HG03378 (cell line): Measurements from ENCODE around the gene GATB.
A peak's percentile ranks its signal among the peaks of the same experiment; 100 is the strongest.
"Not testable (repeated sequence)": the region's sequence is repeated elsewhere in the genome, so short reads cannot be mapped to it uniquely, and the experiment has no call there.

Source experiments
- ATAC-seq: cut with Tn5 transposase; IDR thresholded peaks from one replicate; pipeline ENCODE4 v1.9.1; 2021; ENCODE audit warnings: mild to moderate bottlenecking, moderate library complexity; ENCODE audit not compliant: unreplicated experiment

The GATB gene

DNA sequence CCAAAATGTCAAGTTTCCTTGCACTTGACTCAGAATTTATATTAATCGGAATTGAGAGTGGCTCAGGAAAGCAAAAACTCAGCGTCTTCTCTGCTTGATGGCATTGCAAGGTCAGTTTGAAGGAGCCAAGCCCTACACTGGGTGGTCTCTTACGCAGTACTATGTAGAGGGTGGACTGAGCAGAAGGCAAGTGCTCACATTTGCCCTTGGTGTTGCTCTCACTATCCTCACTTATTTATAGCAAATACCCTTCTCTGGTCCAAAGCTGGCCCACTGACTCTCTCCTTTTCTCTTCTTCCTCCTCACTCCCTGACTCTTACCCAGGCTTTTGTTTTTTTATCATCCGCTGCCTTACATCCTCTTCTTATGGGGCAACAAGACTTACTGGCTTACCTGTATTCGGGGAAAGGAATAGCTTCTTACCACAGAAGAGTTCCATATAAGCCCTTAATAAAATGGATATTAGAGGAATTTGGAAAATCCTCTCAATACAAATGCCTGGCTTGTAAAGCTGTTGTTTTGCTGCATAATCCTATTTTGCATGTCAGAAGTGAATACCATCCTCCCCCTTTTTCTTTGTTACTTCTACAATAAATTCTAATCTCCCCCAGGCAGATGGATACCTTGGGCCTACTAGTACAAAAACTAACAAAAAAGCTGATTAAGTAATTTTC lies 24.8 kb upstream of the GATB start:
- ATAC-seq: no peak

DNA sequence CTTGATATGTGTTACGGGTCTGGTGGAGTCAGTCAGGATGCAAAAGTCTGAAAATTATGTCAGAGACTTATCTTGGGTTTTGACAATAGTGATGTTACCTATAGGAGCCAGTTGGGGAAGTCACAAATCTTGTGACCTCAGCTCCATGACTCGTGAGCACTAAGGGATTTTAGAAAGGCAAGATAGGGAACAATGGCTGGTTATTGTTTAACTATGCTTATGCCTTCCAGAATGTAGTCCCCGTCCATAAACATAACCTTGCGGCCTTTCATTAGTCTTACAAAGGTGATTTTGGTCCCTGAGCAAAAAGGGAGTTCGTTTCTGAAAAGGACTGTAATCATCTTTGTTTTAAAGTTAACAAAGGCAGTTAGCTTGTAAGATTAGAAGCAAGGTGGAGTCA lies 23.9 kb upstream of the GATB start:
- no peak for ATAC-seq

DNA sequence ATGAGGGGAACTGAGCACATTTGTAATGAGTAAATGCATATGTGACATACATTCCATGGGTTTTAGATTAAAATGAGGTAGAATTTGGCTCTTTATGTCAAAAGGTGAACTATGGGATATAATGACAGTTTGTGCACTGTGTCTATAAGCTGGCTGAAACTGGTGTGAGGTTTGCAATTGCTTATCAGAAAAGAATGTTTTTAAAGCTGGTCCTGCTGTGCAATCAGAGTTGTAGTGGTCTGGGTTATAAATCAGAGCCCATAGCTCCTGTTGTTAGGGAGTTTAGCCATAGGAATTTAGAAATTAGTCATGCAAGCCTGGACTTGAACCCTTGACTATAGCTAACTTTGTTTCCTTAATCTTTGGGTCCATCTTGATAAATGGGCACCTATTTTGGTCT lies 23.1 kb upstream of the GATB start:
- no peak for ATAC-seq

DNA sequence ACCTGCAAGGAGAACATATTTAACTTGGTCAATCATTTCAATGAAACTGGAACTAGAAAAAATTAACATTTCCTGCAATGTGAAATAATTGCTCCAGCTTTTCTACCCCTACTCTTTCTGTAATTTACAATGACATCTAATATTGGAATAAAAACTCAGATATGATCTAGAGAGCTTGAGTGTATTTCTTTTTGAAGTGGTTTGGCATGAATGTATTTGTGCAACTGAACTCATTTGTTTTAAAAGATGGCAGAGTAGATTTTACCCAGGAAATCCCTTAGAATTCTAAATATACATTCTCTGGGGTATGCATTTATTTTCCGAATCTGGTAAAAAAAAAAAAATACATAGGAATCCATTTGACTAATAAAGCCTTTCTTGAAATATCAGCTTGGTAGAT lies 21.5 kb upstream of the GATB start:
- ATAC-seq: no peak

DNA sequence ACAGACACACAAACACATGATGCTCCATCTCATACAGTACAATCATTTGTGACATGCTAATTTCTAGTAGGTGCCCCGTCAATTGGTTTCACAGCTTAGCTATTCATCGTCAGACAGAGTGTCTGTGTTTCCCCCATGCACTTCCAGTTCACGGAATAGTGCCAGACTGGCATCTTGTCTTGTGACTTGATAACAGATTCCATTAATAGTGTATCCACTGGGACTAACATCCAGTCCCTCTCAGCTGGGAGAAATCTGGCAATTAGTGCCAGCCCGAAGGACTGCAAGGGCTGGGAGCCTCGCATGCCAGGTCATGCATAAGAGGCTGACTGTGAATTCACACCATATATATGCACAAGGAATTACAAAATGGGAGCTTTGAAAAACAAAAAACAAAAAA lies 20.2 kb upstream of the GATB start:
- no peak for ATAC-seq

DNA sequence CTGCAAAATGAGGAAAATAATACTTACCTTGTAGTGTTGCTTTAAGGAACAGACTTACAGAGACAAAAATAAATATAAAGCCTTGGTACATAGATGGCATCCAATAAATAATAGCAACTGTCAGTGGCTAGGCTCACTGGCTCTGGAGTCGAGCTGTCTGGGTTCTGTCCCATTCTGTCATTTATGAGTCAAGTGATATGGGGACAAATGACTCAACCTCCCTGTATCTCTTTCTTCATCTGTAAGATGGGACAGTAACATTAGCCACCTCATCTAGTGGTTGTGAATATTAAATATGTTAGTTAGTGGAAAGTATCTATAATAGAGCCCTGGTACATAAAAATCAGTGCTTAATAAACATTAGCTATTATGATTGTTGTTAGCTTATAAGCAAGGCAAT lies 16.7 kb upstream of the GATB start:
- ATAC-seq: no peak

DNA sequence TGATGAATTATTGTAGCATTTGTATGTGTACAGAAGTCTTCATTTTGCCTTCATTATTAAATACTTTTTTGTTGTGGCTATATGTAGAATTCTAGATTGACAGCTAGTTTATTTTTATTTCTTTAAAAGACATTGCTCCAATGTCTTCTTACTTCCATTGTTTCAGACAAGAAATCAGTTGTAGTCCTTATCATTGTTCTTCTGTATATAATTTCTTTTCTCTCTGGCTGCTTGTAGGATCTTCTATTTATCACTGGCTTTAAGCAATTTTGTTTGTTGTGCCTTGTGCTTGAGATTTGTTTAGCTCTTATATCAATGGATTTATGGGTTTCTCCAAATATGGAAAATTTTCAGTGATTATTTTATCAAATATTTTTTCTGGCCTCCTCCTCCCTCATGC lies 13.5 kb upstream of the GATB start:
- ATAC-seq: no peak

DNA sequence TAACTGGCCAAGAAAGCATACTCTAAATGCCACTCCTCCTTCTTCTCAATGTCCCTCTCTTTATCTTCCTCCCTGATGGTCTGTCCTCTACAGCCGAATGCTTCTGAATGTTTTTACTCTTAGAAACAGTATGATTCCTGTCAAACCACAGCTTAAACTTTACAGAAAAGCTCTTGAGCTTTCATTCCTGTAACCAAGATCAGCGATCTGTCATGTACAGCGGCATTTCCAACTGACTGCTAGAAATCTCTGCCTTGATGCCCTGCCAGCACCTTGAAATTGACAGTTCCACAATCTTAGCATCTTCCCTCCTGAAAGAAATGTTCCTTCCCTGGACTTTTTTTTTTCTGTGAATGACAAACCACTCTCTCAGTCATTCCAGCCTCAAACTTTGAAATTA lies 11.5 kb upstream of the GATB start:
- no peak for ATAC-seq

DNA sequence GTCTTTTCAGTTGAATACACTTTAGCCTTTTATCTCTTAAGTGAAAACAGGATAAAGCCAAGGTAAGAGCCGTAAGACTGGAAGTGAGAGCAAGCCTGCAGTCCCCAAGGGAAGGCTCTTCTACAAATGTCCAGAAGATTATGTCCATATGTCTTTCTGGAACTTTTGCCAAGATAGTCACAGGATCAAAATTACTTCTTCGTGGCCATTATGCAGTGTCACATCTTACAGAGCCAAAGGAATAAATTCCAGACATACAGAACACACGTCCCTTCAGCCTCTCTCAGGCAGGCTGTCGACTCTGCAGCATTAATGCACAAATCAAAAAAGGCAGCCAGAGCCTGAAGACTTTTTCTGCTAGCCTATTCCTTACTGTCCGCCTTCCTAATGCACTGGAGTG lies 10.9 kb upstream of the GATB start:
- ATAC-seq: no peak

DNA sequence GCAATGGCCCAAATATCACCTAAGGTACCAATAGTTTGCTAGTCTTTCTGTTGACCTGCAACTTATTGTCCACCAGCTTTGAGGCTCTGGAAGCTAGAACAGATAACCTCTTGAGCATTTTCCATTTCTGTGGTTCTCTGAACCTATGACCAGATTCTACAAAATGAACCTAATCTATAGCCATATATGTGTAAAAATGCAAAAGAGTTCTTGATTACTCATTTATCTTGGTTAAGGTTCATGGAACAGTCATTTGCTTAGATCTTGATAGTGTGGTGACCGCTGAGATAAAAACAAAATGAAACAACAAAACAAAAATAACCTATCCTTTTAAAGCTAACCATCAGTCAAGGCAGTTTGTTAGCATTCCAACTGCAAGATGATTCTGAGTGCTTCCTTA lies 9.3 kb upstream of the GATB start:
- no peak for ATAC-seq

DNA sequence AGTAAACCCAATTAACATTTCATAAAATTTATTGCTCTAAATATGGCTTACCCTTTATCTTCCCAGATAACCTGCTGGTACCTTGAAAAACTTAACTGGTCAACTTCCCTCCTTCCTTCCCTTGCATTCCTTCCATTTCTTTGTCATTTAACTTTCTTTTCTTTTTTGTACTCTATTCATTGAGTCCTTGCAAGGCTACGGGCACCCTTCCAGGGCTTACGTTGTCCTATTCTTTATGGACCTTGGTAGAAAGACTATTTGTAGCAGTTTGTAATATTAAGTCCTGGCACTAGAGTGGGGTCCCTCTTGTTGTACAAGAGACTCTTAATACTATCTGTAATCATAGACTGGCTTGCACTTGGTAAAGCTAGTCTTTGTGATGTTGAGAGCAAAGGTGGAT lies 8.0 kb upstream of the GATB start:
- ATAC-seq: no peak

DNA sequence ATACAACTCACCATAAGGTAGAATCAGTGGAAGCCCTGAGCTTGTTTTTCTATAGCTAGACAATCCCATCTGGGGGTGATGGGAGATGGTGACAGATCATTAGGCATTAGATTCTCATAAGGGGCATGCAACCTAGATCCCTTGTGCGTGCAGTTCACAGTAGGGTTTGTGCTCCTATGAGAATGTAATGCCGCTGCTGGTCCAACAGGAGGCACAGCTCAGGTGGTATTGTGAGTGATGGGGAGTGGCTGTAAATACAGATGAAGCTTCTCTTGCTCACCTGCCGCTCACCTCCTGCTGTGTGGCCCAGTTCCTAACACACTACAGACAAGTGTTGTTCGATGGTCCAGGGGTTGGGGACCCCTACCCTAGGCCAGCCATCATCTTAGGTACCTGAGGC lies 5.9 kb upstream of the GATB start:
- no peak for ATAC-seq

DNA sequence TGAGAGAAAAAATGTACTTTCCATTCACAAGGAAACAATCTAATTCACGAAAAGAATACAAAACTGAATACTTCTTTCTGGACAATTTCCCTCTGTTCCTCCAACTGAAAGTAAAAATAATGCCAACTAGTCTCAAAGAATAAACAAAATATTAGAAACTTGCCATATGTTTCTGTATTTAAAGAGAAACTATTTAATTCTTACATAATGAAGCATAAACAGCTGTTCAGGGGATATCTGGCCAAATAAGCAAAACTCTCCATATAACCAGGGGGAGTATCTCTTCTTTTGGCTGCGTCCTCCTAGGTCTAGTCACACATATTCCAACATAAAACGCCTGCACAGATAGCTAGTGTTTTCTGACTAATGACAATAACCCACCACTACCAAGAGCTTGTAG lies 805 bp downstream of the GATB start:
- ATAC-seq: no peak

DNA sequence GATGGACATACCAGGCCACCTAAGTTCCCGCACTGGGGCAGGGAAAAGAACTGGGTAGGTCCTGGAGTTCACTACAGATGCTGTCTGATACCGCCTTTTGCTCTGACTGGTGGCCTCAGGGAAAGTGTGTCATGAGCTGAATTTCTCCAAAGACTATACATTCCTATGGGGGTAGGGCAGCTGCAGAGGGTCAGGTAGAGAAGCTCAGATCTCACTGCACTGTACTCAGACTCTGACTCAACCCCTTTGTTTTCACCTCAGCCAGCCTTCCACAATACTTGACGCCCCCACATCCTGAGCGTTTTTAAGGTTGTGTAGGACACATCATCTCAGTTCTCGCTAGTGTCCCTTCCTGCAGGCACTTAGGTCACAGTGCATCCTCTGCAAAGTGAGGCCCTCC lies 7.8 kb downstream of the GATB start:
- ATAC-seq: no peak

DNA sequence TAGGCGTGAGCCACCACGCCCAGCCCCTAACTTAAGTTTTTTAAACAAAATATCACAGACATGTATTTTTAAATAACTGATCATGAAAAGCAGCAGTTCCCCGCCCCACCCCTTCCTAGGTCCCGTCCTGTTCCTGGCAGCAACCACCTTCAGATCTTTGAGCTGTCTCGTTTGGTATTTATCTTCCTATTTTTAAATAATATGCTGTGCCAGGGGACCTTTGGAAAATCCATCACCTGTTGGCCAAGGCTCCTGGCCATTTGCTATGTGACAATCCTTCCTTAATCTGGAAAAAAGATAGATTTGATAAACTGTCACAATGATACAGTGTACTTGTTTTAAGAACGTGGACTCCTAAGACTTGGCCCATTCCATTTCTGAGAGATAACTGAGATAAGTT lies 10.7 kb downstream of the GATB start:
- ATAC-seq: no peak

DNA sequence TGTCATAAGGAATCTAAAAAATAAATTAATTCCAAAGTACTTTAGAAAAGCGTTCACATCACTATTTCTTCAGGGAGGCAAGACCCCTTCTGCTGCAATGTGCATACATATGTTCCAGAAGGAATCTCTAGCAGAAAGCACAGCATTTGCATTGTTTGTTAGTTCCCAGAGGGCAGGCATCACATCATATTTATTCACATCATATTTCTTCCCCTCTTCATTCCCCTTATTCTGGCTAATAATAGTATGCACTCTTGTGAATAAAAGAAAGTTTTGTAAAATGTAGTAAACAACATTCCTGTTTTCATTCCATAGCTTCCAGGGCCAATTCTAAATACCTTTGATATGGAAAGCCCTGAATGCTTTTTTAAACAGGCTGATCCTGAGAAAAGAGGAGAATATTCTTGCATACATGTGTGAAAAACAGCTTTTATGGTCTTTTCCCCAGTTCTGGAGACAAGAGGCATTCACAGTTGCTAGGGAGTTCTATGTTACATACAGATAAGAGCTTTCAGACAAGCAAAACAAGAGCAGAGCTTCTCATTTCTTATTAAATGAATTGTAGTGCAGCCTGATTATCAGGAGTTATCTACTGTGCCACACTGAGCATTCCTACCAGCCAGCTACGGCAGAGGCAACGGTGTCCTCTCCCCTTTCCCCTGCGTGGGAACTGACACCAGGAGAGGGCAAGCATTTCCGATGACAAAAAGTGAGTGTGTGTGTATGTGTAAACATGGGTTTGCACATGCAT lies 15.2 kb downstream of the GATB start:
- no peak for ATAC-seq

DNA sequence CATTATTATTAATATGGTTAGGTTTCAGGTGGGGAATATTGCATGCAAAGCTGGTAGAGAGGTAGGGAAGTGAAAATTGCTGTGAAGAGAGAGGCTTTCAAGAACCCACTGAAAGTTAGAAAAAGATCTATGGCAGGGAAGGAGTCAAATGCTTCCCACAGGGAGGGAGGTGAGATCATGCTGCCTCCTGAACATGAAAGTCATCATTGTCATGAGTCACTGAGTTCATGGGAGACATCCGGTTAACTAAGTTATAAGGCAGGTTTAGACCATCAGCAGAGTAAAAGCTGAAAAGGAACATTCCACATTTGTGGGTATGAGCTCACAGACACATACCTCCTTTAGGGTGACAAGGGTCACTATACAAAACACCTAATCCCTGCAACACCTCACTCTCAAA lies 16.2 kb downstream of the GATB start:
- peak; percentile 49 for ATAC-seq

DNA sequence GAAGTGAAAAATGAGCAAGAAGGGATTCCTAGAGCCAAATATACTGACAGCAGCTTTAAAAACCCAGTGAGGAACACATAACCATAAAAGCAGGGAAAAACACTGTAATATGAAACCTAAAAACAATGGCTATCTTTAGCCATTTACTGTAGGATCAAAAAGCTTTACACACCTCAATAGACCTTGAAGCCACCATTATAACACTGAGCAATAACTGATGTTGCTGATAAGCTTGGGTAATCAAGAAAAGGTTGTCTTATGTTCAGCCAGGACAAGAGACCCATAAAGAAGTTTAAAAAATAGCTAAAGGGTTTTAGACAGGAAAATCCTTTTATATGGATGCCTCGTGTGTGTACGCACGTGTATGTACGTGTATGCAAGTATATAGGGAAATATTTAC lies 16.9 kb downstream of the GATB start:
- no peak for ATAC-seq

DNA sequence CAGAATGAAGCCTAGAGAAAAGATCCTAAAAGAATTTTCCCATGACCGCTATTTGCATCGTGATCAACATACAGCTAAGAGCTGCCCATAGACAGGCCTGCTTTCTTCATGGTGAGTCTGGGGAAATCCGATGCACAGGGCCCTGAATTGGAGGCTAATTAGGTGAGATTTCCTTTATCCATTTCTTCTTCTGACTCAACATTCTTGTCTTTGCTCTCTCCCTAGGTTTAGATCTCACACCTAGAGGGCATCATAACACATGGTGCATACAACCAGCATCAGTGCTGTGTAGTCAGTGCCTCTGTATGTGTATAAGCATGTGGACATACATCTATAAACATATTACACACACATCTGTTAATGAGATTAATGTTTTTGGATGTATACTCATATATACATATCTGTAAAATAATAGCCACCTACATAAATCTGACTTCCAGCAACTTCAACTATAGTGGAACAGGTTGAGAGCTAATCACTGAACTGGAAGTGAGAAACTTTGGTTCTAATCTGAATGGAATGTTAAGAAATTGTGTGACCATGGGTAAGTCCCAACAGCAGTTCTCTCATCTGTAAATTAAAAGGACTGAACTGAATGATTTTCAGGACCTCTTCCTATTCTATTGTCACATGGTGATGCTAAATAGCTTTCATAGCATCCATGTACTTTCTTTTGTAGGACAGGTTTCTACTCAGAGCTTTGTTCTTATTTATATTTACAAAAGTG lies 17.5 kb downstream of the GATB start:
- no peak for ATAC-seq

DNA sequence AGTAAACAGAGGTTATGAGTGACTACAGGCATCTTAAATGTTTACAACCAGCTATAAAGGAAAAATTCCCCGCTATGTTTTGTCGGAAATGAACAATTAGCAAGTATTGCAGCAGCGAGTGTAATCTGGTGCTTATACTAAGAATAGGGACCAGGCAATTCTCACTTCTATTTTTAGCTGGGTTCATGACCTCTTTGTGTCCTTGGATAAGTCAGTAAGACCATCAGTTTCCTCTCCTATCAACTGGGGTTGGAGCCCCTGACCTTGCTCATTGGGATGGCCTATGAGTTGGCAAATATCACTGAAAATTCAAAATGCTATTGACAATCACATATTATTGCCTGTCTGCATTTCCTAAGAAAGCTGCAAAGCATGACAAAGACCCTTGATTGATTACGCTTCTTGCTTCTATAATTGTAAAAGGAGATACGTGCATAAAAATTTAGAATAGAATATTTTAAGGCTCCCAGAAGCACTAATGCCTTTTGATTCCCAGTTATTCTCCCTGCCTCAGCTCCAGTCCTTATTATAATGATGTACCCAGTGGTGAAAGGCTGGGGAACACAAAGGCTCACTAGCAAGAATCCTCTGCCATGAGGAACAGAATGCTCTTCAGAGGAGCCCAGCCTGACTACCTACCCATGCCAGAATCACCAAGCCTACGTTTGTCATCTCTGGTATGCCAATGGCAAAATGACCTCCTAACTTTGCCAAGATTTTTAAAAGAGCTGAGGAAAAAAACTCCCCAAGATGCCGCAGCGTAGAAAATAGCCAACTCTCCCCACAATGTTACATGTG lies 21.9 kb downstream of the GATB start:
- ATAC-seq: no peak

DNA sequence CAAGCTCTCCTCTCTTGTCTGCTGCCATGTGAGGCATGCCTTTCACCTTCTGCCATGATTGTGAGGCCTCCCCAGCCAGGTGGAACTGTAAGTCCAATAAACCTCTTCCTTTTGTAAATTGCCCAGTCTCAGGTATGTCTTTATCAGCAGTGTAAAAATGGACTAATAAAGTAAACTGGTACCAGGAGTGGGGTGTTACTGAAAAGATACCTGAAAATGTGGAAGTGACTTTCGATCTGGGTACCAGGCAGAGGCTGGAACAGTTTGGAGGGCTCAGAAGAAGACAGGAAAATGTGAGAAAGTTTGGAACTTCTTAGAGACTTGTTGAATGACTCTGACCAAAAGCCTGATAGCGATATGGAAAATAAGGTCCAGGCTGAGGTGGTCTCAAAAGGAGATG lies 24.0 kb downstream of the GATB start:
- not testable (repeated sequence) for ATAC-seq
